HUDEP-2 (cell line): Measurements from ENCODE around the gene CASP6.
A peak's percentile ranks its signal among the peaks of the same experiment; 100 is the strongest.

Experiments
- DNase-seq, 76 experiments: peaks; one replicate each; lab custom pipeline; 2025; ENCODE audit not compliant: unreplicated experiment in 76 of 76; lab: John Stamatoyannopoulos, UW

The CASP6 gene

DNA sequence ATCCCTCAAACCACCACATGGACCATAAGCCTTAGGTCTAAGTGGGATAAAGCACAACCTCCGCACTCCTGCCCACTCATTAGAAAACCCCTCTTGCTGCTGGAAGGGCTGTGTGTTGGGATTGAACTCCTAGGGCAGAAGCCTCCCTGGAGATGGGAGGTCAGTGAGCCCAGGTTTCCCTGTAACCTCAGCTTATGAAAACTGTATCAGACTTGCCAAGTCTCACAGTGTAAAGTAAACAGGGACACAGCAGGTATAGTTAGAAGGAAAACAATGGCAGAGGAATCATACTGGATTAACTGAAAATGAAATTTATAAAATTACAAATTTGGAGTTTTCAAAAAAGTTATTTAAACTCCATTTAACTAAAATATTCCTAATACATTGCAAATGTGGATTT is 29.9 kb downstream of the CASP6 start:
- DNase-seq: no peak

DNA sequence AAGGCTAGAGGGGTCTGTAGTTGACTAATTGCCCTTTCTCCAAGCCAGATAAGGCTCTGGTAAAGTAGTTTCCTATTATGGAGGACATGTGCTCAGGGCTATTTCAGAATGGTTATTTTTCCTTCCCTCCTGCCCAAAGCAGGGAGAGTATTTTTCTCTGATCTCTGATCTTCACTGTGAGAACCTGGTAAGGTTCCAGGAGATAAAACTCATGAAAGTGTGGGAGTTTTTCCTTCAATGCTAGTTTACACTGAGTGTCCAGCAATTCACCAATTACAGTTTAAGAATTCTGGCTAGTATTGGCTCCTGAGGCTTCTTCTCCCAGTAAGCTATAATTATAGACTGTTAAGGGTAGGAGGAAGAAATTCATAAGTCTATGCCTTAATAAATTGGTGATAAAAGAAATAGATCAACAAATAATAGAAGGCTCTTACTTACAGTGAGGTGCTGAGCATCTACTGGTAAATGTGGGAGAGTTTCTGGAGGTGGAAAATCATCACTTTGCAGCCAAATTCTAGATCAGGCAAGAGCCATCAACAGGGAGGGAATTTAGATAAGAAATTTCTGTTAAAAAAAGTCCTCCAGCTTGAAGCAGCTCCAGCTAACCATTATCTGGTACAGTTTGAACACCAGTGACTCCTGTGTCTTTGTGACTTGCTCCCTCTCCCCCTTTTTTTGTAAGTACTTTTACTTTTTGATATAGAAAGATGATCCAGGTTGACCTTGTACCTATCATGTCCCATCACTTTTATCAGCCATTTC is 30.9 kb downstream of the CASP6 start:
- peak in 50 of 76 experiments; percentile 1 to 88 (median 56) for DNase-seq

DNA sequence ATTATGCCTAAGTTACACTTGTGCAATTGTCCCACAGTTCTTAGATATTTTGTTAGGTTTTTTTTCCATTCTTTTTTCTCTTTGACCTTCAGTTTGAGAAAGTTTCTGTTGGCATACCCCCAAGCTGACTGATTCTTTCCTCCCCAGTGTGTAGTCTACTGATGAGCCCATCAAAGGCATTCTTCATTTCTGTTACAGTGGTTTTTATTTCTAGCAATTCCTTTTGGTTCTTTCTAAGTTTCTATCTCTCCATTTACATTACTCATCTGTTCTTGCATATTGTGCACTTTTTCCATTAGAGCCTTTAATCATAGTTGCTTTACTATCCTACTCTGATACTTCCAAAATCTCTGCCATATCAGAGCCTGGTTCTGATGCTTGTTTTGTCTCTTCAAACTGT is 31.9 kb downstream of the CASP6 start:
- DNase-seq: no peak

DNA sequence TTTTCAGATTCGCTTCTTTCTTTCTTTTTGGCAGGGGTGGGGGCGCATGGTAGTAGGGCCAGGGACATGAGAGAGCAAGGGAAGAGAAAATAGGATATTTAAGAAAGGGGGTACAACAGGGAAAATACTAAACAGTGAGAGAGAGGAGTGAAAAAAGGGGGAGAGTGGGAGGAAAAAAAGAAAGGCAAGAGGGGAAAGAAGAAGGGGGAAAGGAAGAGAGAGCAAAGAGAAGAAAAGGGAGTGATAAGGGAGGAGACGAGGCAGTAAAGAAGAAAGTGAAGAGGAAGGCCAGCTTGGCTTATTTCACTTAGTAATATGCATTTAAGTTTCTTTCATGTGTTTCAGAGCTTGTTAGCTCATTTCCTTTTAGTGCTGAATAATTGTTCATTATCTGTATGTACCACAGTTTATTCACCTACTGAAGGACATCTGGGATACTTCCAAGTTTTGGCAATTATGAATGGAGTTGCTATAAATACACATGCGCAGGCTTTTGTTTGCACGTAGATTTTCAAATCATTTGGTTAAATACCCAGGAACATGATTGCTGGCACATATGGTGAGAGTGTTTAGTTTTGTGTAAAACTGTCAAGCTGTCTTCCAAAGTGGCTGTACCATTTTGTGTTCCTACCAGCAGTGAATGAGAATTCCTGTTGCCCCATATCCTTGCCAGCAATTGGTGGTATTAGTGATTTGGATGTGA is 37.3 kb downstream of the CASP6 start:
- no peak for DNase-seq

DNA sequence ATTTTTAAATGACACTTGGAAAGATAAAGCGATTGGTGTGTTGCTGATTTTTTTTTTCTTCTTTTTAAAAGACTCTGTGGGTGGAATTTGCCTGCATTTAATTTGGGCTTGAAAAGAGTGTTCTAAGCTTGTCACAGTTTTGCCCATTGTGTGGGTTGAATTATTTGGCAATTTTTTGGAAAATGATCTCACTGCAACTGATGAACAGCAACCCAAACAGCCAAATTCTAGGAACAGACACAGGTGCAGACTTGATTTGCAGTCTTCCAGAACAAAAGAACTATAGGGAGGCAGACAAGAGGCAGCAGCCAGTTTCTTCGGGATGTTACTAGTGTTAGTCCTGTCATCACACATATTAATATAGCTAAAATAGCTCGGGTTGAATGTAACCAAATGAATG is 40.5 kb downstream of the CASP6 start:
- no peak for DNase-seq

DNA sequence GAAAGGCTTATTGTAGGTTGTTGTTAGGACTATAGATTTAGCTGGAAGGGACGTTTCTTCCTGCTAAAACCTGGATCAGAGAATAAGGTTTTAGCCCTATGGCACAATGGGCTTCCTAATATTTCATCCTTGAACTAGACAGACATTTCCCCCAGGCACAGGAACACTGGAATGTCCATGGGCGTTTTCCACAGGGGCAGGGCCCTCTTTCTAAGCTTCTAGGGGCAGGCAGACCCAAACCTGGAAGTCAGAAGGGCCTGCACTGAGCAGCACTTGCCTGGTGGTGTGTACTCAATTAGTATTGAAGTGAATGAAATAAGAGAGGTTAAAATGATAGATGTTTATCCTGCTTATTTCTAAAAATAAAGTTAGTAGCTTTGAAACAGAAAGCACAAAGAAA is 41.1 kb downstream of the CASP6 start:
- DNase-seq: no peak

DNA sequence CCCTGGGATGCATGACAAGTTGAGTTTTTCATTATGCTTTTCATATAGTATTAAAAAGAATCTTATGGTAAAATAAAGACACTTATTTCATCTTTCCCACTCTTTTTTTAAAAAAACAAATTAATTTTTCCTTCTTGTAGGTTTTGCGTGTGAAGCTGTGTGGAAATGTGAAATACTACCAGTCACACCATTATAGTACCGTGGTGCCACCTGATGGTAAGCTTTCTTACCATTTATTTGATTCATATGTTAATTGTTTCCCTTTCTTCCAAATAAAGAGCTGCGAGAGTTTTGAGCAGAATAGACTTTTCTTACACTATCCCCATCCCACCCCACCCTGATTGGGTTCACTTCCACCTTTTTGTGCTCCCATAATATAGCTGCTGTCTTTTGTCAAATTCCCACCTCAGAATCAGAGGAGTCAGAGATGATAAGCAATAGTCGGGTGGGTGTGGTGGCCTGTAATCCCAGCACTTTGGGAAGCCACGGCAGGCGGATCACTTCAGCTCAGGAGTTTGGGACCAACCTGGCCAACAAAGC is 44.3 kb downstream of the CASP6 start:
- no peak for DNase-seq

DNA sequence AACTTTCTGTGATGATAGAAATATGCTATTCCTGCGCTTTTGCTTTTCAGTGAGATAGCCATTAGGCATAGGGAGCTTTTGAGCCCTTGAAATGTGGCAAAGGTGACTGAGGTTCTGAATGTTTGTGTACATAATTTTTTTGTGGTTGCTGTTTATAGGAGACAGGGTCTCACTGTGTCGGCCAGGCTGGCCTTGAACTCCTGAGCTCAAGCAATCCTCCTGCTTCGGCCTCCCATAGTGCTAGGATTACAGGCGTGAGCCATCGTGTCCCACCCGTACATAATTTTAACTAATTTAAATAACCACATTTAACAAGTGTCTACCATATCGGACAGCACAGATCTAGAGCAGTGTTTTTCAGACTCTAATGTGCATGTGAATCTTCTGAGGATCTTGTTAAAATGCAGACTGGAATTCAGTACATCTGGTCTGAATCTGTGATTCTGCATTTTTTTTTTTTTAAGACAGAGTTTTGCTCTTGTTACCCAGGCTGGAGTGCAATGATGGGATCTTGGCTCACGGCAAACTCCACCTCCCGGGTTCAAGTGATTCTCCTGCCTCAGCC is 45.3 kb downstream of the CASP6 start:
- no peak for DNase-seq

DNA sequence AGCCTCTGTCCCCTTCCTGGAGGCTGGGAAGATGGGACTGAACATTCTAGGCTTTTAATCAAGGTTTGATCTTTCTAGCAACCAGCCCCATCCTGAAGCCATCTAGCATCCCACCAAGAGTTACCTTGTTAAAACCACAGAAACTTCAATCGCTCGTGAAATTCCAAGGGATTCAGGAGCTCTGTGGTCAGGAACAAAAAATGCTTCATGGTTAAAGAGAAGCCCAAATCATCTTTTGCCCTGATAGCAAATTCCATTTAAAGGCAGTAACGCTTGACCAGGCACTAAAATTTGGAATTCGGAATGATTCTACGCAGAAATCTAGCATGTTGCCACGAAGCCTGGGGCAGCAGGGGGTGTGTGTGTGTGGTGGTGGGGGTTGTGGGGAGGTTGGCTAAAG is 47.8 kb downstream of the CASP6 start:
- no peak for DNase-seq

DNA sequence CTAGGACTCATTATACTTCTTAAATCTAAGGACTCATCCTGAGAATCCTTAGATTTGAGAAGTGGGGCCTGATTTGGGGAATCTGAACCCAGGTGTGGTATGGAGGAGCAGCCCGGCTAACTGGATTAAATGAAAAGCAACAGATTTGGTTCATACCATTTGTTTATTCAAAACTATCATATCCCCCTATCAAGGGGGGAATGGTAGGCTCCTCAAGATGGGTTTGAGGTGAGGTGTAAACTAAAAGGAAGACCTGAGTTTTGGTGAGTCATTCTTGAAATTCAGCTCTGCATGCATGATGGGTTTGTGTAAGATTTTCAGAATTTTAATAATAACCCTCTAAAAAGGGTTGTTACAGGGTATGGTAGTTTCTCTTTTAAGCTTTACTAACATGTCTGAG is 53.4 kb downstream of the CASP6 start:
- no peak for DNase-seq

DNA sequence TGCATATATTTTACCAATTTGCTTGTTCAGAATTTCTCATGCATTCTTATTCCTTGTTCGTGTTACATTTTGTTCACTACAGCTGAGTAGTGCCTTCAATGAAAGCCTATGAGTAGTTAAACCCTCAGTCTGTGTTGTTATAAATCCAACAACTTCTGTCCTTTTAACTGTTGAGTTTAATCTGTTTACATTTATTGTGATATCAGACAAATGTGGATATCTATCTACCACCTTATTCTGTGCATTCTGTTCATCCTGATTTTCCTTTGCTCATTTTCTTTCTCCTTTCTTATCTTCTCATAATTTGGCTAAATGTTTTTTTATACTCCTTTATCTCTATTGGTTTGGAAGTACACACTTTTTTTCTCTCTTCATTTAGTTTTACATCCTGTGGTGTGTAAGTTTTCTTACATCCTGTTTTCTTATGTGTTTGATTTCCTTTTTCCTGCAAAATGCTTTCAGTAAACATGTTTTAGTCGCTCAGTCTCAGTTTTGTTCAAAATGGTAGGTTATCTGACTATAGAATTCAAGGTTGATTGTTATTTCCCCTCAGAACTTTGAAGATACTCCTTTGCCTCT is 54.2 kb downstream of the CASP6 start:
- no peak for DNase-seq

DNA sequence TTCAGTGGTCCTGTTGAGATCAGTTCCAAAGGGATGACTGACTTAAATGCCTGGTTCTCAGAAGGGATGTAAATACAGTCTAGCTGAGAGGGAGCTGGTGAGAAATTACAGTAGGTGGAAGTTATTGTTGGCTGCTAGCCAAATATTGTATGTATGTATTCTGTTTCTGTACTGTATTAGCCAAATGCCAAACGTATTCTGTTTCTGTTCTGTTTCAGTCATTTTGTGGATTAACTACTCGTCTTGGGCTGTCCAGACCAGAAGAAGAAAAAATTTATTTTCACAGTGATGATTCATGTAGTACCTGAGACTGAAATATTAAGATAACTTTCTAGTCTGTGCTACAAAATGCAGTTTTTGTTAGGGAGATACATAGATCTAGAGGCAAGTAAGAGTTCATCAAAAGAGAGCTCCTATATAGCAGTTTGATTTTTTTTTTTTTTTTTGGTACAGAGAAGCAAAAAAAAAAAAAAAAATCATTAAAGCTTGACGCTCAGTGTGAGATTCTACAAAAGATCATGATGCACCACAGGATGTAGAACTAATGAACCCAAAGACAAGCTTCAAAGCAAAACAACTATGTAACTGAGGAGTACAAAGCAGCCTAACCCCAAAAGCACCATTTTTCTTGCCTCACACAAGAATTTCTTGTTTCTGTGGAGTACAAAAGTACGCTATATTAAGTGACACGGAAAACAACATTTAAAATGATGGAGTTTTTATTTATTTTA is 54.8 kb downstream of the CASP6 start:
- peak in 1 of 76 experiments; percentile 4 for DNase-seq

DNA sequence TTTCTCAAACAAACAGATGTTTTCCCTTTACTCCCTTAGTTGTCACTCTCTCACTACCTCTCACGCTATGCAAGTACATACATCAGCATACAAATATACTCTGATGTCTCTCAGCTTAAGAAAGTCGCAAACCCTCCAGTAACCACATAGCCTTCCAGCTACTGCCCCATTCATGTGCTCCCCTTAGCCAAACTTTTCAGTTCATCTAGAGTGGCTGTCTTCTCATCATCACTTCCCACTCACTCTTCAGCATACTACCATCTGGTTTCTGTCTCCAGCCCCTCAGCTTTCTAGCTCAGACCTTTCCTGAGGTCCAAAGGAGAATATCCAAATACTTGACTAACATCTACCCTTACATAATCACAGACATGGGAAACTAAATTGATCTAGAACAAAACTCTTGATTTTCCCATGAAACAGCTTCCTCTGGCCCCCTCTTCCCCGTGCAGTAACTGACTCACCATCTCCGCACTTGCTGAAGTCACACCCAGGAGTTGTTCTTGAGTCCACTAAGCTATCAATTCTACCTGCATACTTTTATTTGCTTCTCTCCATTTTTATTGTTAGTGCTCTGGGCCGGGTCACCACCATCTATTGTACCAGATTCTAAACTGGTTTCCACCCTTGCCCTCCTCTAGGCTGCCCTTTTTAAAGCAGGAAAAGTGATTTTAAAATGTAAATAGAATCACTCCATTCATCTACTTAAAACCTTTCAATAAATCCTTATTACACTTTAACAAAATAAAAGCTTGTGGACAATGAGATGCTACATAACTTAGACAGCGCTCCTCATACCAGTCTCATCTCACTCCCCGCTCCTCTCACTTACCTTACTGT is 57.2 kb downstream of the CASP6 start:
- DNase-seq: no peak

DNA sequence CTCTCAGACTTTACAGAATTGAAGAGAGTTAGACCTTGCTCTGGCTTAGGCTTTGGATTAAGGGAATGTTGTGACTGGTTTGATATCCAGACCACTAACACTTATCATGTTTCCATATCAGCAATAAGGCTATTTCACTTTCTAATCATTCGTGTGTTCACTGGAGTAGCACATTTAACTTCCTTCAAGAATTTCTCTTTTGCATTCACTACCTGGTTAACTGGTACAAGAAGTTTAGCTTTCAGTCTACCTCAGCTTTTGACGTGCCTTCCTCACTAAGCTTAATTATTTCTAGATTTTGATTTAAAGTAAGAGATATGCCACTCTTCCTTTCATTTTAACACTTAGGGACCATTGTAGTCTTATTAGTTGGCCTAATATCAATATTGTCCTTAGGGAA is 62.6 kb downstream of the CASP6 start:
- DNase-seq: no peak
